GM19328 (cell line): ENCODE data around the gene KAT7.

Experiments used
- ATAC-seq: cut with Tn5 transposase; IDR thresholded peaks from one replicate; pipeline ENCODE4 v1.9.1; 2021; ENCODE audit warnings: mild to moderate bottlenecking, moderate library complexity; ENCODE audit not compliant: unreplicated experiment

The KAT7 gene

GRCh38 chr17:49866882-49867413 is 78.5 kb downstream of the KAT7 start:
- ATAC-seq, result no peak

GRCh38 chr17:49869038-49869374 is 80.5 kb downstream of the KAT7 start:
- no peak for ATAC-seq

GRCh38 chr17:49870298-49870697 is 81.8 kb downstream of the KAT7 start:
- no peak for ATAC-seq

GRCh38 chr17:49871211-49871610 is 82.7 kb downstream of the KAT7 start:
- ATAC-seq, result no peak

GRCh38 chr17:49872754-49873377 is 84.4 kb downstream of the KAT7 start:
- ATAC-seq, result no peak

- ATAC-seq, result no peak
Measured at GRCh38 chr17:49873466-49873865, 85.0 kb downstream of the KAT7 start.

GRCh38 chr17:49873926-49874325 is 85.4 kb downstream of the KAT7 start:
- no peak for ATAC-seq

- ATAC-seq, result no peak
Measured at GRCh38 chr17:49874911-49875310, 86.4 kb downstream of the KAT7 start.

- no peak for ATAC-seq
Measured at GRCh38 chr17:49875685-49876084, 87.2 kb downstream of the KAT7 start.

GRCh38 chr17:49878931-49879904 is 90.7 kb downstream of the KAT7 start:
- no peak for ATAC-seq

GRCh38 chr17:49880291-49881053 is 92.0 kb downstream of the KAT7 start:
- ATAC-seq, result no peak

GRCh38 chr17:49881054-49881402 is 92.5 kb downstream of the KAT7 start:
- no peak for ATAC-seq

- ATAC-seq, result no peak
Measured at GRCh38 chr17:49882434-49882833, 94.0 kb downstream of the KAT7 start.
